ENCODE data around the gene WBP1. TPM values are rescaled to one million over a fixed set of nuclear protein-coding genes. Genes with fewer than 3 reads are reported as not detected.

Gene WBP1
- total RNA-seq, 1 donor from 2014 or later, result 33.4 TPM

GRCh38 chr2:74502147-74502719, 44.0 kb downstream of the WBP1 start:
- DNase-seq (ENCODE audit: low read depth, low spot score), result no peak

GRCh38 chr2:74502720-74503505, 44.7 kb downstream of the WBP1 start:
- peak; percentile 47 for DNase-seq (ENCODE audit: low read depth, low spot score)

DNA sequence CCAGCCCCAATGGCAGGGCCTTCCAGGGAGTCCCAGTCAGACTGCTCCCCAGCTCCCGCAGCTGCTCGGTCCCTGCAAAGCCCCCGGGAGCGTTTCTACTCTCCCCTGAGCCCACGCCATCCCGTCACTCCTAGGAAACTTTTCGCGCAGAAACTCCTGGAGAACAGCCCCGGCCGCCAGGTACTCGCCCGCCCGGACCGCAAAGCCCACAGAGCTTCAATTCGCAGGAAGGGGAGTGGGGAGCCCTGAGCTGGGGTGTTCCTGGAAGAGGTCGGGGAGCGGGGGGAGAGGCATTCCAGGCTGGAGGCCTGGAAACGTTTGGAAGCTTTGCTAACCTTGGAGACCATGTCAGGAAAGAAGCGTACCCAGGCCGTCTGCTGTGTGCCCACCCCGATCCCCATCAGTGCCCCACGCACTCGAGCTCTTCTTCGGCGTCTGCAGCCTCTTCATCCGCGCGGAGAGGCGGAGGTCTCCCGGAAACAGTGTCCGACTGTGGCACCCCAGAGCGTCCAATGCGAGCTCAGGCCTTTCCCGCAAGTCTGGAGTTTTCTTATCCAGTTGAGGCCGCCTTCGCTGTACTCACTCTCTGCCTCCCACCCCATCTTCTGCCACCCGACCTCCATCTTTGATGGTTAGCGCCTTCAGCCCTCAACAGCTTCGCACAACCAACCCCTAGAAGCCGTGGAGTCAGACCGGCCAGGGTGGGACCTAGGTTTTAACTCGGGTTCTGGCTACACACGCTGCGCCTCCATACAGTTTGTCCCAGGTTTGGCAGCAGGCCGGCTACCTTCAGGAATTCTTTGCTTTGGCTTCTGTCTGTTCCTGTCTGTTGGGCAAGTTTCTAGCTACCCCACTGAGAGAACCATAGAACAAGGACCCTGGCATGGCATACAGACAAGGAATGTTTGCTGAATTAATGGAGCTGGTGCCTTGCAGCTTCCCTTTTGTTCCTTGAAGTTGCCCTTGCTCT, 45.6 kb downstream of the WBP1 start:
- DNase-seq (ENCODE audit: low read depth, low spot score), result no peak

GRCh38 chr2:74504591-74504990, 46.4 kb downstream of the WBP1 start:
- DNase-seq (ENCODE audit: low read depth, low spot score), result no peak

DNA sequence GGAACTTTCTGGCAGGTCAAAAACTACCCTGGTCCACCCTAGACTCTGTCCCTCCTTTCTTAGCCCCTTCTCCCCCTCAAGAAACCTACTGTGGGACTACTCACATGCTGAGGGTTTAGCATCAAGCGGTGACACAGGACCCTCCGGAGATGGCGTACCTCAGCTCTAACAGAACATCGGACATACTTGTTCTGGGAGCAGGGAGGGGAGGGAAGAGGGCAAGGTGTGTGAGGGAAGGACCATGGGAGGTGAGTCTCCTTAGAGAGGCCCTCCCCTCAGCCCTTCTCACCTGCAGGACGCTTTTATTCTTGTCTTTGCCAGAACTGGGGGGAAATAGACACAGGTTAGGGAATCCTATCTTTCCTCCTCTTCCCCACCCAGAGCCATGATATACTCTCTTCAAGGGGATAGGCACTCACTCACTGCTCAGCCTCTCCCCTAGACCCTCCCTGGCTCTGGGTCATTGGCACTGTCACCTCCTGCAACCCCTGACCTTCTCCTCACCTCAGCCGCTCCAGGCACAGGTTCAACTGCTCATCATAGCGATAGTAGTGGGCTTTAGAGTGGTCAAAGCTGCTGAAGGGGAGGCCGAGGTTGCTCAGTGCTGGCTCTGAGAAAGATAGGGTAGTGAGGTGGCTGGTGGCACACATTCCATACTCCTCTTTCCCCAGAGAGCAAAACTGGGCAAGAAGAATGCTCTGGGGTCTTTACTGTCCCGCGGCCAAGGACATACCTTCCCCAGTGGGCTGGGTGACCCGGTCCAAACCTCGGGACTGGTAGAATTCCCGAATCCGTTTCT, 47.4 kb downstream of the WBP1 start:
- no peak for DNase-seq (ENCODE audit: low read depth, low spot score)

GRCh38 chr2:74507145-74507925, 49.1 kb downstream of the WBP1 start, which contains the start of gene PCGF1:
PCGF1 (minus strand) TSS chr2:74507695; CDS start chr2:74507668, 27 bp downstream.
- DNase-seq (ENCODE audit: low read depth, low spot score), result peak; percentile 86

GRCh38 chr2:74507926-74508520, 49.8 kb downstream of the WBP1 start:
- DNase-seq (ENCODE audit: low read depth, low spot score), result no peak

GRCh38 chr2:74510272-74510671, 52.0 kb downstream of the WBP1 start:
- DNase-seq (ENCODE audit: low read depth, low spot score), result no peak

Other genes starting within 250 kb of the WBP1 start
- gene SLC4A5, start 115.0 kb upstream of the WBP1 start, total RNA-seq, result 0.04 TPM in 1 of 2 replicates, not detected in the other
- 143 and 172 TPM in 2 replicates for gene DCTN1, start 78.1 kb upstream of the WBP1 start, total RNA-seq
- gene C2orf81, start 36.8 kb upstream of the WBP1 start, total RNA-seq, result 0.13 and 0.28 TPM in 2 replicates
- gene WDR54, start 36.7 kb upstream of the WBP1 start, total RNA-seq, result 40.7 and 59.7 TPM in 2 replicates
- 6.1 and 8.8 TPM in 2 replicates for gene RTKN, start 16.5 kb upstream of the WBP1 start, total RNA-seq
- 13.1 and 16.2 TPM in 2 replicates for gene INO80B, start 3.4 kb upstream of the WBP1 start, total RNA-seq
- gene MOGS, start 6.9 kb downstream of the WBP1 start, total RNA-seq, result 75.1 and 82.4 TPM in 2 replicates
- 28.6 and 45.8 TPM in 2 replicates for gene MRPL53, start 14.2 kb downstream of the WBP1 start, total RNA-seq
- gene CCDC142, start 24.6 kb downstream of the WBP1 start, total RNA-seq, result 14.4 and 21.1 TPM in 2 replicates
- gene TTC31, start 24.6 kb downstream of the WBP1 start, total RNA-seq, result 7.3 and 10.1 TPM in 2 replicates
- 2.4 and 4.2 TPM in 2 replicates for gene LBX2, start 41.2 kb downstream of the WBP1 start, total RNA-seq
- gene PCGF1, start 49.3 kb downstream of the WBP1 start, total RNA-seq, result 15.0 and 18.2 TPM in 2 replicates
- gene TLX2, start 56.0 kb downstream of the WBP1 start, total RNA-seq, result not detected in 2 replicates
- gene DQX1, start 67.8 kb downstream of the WBP1 start, total RNA-seq, result not detected in 2 replicates
- gene AUP1, start 71.3 kb downstream of the WBP1 start, total RNA-seq, result 95.4 and 124 TPM in 2 replicates
- gene HTRA2, start 71.5 kb downstream of the WBP1 start, total RNA-seq, result 52.5 and 59.9 TPM in 2 replicates
- gene LOXL3, start 95.5 kb downstream of the WBP1 start, total RNA-seq, result 1.2 and 1.8 TPM in 2 replicates
- 15.7 and 20.9 TPM in 2 replicates for gene DOK1, start 96.3 kb downstream of the WBP1 start, total RNA-seq
- not detected in 2 replicates for gene M1AP, start 189.9 kb downstream of the WBP1 start, total RNA-seq
- 5.5 and 6.4 TPM in 2 replicates for gene SEMA4F, start 195.8 kb downstream of the WBP1 start, total RNA-seq